HG03135 (cell line): ENCODE measurements around the gene RC3H1.
"Not testable (repeated sequence)": the region's sequence is repeated elsewhere in the genome, so short reads cannot be mapped to it uniquely, and the experiment has no call there.

Source experiments
- ATAC-seq: cut with Tn5 transposase; IDR thresholded peaks from one replicate; pipeline ENCODE4 v1.9.1; 2021; ENCODE audit warnings: mild to moderate bottlenecking, moderate library complexity; ENCODE audit not compliant: unreplicated experiment

RC3H1 gene

DNA sequence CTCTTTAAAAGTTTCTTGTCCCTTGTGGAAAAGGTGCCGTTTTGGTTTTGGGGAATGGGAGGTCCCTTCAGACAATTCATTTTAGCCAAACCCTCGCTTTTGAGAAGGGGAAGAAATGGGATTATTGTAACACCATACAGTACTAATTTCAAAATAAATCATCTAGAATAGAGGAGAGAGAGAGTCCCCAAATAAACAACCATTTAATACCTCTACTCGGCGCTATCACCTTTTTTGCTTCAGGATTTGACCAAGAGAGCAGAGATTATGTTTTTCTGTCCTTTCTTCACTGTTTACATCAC is 770 bp upstream of the RC3H1 start:
- ATAC-seq: no peak

GRCh38 chr1:174021591-174022079 is 522 bp downstream of the RC3H1 start:
- peak; percentile 43 for ATAC-seq

DNA sequence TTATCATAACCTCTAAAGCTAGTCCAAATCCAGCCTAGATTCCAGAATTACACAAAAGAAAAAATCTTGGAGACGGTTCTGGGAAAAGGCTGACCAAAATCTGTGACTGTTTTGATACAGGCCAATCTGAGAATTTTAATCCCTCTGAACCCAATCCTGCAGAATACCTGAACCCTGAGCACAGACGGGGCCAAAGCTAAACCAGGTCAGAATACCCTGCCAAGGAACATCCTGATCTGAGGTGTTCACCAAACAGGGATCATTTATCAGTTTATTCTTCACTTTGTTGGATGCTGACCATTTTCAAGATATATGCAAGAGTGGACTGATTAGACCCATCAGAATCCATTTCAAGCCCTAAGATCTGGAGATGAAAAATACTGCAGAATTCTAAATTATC is 3.6 kb downstream of the RC3H1 start:
- no peak for ATAC-seq

DNA sequence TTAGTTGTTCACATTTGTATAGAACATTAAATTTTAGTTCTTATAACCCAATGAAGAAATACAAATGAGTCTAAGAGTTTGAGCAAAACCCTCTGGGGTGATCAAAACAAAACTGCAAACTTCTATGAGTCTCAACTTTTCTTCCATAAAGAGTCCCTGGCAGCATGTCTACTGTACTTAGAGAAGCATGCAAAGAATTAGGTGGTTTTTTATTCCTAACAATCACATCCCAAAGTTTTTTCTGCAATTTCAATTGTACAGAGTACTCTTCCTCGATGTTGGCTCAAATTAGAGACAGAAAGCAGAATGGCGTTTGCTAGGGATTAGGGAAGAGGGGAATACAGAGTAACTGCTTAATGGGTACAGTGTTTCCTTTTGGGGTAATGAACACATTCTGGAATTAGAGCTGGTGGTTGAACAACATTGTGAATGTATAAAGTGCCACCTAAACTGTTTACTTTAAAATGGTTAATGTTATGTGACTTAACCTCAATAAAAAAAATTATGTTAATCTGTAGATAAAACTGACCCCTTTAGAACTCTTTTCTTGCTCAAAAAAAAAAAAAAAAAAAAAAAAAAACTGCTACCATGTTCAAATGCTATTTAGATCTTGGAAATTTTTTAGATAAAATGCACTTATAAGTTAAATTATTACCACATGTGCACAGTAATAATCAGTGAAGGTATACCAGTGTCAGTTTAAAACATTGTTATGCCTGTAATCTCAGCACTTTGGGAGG is 4.8 kb downstream of the RC3H1 start:
- no peak for ATAC-seq

DNA sequence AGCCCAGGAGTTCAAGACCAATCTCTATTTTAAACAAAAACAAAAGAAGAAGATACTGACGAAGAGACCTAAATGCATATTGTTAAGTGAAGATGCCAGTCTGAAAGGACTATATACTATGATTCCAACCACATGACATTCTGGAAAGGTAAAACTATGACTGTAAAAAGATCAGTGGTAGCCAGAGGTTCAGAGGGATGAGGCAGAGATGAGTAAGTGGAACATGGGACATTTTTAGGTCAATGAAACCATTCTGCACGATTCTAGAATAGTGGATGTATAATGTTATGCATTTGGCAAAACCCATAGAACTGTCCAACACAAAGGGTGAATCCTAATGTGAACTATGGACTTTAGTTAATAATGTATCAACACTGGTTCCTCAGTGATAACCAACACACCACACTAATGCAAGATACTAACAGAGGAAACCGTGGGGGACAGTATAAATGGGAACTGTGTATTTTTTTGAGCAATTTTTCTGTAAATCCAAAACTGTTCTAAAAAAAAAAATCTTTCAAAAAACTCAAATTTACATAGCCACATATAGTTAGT is 8.2 kb downstream of the RC3H1 start:
- ATAC-seq: no peak

GRCh38 chr1:174008979-174009378 is 13.2 kb downstream of the RC3H1 start:
- ATAC-seq: no peak

GRCh38 chr1:174008269-174008668 is 13.9 kb downstream of the RC3H1 start:
- no peak for ATAC-seq

GRCh38 chr1:174007851-174008250 is 14.3 kb downstream of the RC3H1 start:
- no peak for ATAC-seq

DNA sequence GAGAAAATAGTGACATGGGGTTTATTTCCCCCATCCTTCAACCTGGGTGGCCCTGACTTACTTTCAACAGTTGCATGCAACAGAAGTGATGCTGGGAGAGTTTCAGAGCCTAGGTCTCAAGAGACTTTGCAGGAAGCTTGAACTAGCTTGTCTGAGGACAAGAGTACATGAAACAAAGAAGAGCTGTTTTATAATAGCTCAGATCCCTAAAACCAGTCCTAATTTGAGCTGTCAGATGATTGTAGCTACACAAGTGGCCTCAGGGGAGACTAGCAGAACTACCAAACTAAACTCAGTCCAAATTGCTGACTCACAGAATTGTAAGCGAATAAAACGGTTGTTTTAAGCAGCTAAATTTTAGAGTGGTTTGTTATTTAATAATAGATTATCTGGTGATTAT is 17.1 kb downstream of the RC3H1 start:
- ATAC-seq: peak; percentile 95

- ATAC-seq: no peak
Measured at GRCh38 chr1:174003867-174004266, 18.3 kb downstream of the RC3H1 start.

DNA sequence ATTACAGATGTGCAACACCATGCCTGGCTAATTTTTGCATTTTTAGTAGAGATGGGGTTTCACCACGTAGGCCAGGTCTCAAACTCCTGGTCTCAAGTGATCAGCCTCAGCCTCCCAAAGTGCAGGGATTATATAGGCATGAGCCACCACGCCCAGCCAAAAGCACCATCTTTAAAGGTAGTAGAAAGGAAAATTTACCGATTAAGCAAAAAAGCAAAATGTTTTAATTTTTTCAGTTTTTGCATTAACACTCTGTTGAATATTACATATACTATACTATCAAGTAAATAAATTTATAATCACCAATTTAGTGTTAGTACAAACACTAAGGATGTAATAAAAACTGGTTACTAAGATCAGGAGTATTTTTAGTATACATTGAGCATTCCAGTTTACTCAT is 20.6 kb downstream of the RC3H1 start:
- no peak for ATAC-seq

DNA sequence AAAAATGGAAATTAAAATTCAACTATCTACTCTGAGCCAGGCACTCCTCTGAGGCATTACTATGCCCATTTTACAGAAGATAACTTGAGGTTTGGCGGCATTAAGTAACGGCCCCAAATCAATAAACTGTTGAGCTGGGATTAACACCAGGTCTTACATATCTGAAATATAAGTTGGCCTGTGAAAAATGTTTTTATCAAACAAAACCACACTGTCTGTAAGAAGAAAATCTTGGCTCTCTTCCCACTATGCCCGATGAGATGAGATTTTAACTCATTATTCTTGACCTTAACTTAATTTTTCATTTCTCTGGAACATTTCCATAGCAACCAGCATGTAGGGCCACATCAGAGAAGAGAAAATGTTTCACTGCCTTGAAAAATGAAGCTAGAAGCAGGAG is 21.8 kb downstream of the RC3H1 start:
- no peak for ATAC-seq

GRCh38 chr1:173997791-173998190 is 24.4 kb downstream of the RC3H1 start:
- ATAC-seq: no peak

- ATAC-seq: no peak
Measured at GRCh38 chr1:173996995-173997394, 25.2 kb downstream of the RC3H1 start.

- ATAC-seq: no peak
Measured at GRCh38 chr1:173995475-173995874, 26.7 kb downstream of the RC3H1 start.

DNA sequence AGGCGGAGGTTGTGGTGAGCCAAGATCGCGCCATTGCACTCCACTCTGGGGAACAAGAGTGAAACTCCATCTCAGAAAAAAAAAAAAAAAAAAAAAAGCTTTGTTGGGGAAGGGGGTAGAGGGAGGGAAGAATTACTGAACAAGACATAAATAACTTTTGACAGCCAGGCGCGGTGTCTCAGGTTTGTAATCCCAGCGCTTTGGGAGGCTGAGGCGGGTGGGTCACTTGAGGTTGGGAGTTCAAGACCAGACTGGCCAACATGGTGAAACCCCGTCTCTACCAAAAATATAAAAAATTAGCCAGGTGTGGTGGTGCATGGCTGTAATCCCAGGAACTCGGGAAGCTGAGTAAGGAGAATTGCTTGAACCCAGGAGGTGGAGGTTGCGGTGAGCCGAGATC is 28.2 kb downstream of the RC3H1 start:
- ATAC-seq: not testable (repeated sequence)

GRCh38 chr1:173988068-173988467 is 34.1 kb downstream of the RC3H1 start:
- ATAC-seq: no peak

GRCh38 chr1:173986951-173987350 is 35.2 kb downstream of the RC3H1 start:
- ATAC-seq: no peak

DNA sequence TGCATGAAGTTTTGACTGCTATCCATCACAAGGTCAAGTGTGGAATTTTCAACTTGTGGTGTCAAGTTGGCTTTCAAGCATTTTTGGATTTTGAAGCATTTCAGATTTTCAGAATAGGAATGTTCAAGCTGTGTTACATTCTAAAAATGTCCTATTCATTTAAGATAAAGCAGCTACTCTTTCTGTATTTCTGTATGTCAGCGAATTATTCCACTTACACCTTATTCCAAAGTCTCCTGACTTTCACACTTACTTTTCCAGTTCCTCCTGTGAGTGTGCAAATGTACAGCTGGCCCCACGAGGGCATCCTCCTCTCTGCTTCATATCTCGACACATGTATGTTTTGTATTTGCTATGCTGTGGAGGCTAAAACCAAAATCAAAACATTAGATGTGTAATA is 51.9 kb downstream of the RC3H1 start:
- ATAC-seq: no peak

GRCh38 chr1:173965896-173966295 is 56.3 kb downstream of the RC3H1 start:
- not testable (repeated sequence) for ATAC-seq

DNA sequence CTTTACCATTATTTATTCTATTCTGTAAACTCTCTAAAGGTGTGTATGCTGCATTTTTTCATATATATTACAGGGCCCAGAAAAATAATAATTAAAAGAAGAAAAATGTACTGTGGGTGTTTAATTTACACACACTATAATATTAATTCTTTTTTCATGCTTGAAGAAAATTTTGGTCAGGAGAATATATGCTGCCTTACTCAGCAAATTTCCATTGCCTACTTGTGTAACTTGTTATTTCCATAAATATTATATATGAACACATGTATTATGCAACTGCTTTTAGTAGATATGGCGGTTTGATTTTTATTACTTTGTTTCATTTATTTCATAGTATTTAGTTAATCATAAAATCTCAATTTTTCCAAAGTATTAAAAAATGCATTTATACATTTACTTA is 58.7 kb downstream of the RC3H1 start:
- no peak for ATAC-seq

DNA sequence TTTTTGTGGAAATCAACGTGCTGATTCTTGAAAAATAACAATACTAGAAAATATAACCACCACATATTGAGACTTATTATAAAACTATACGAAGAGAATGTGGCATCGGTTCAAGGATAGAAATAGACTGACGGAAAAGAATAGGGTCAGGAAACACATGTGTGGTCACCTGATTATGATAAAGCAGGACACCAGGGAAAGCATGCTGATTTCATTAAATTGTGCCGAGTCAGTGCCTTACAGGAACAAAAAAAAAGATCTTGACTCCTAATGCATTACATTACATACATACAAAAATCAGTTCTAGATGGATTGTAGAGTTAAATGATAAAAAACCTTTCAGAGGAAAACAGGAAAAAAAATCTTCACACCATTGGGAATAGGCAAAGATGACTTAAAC is 61.5 kb downstream of the RC3H1 start:
- ATAC-seq: no peak

GRCh38 chr1:173954179-173954578 is 68.0 kb downstream of the RC3H1 start:
- ATAC-seq: no peak
